Naive thymus-derived CD4-positive, alpha-beta T cell (primary cell): ENCODE measurements around the gene MRPL41. TPM values are rescaled to one million over a fixed set of nuclear protein-coding genes. Genes with fewer than 3 reads are reported as not detected.
"Not testable (repeated sequence)": the region's sequence is repeated elsewhere in the genome, so short reads cannot be mapped to it uniquely, and the experiment has no call there.

Experiments
- ATAC-seq: fragments of 150-1000 bp; cut with Tn5 transposase; 2 replicates; pipeline ENCODE4 v1.10.0; 2021; ENCODE audit warnings: mild to moderate bottlenecking, moderate library complexity
- CTCF ChIA-PET: fragments of 350-600 bp; sonication (Branson Sonifier 250); formaldehyde crosslinking; loops from one replicate; lab custom pipeline; 2021; ENCODE audit warnings: antibody characterized with exemption; lab: Charles Lee
- POLR2A ChIA-PET: fragments of 350-600 bp; sonication (Branson Sonifier 250); formaldehyde crosslinking; loops from one replicate; lab custom pipeline; 2021; ENCODE audit warnings: antibody characterized with exemption, inconsistent platforms; lab: Charles Lee
- DNase-seq, 9 donors: peaks; one replicate each; pipeline versions ENCODE4 v3.0.0 to v3.0.0-alpha.2; 2020 to 2022; ENCODE audit warnings: mixed read lengths in 1 of 9
- H3K27ac ChIP-seq: one replicate; pipeline ENCODE4 v1.7.0; 2013; ENCODE audit warnings: mild to moderate bottlenecking, low read depth, low read length, moderate library complexity
- H3K27me3 ChIP-seq, 2 donors: one replicate each; pipeline ENCODE4 v1.7.0; 2013; ENCODE audit warnings: low read length in 2 of 2, mild to moderate bottlenecking in 2 of 2, moderate library complexity in 2 of 2; ENCODE audit not compliant: control insufficient read depth in 2 of 2, insufficient read depth in 2 of 2
- H3K36me3 ChIP-seq, 3 experiments: 1 replicate in 2 of 3; 2 replicates in 1 of 3; pipeline ENCODE4 v1.7.0; 2013; ENCODE audit warnings: low read length in 3 of 3, mild to moderate bottlenecking in 3 of 3, moderate library complexity in 1 of 3; ENCODE audit not compliant: insufficient read depth in 3 of 3, control insufficient read depth in 2 of 3
- H3K4me1 ChIP-seq, 2 donors: one replicate each; pipeline ENCODE4 v1.7.0; 2013; ENCODE audit warnings: low read length in 2 of 2, mild to moderate bottlenecking in 2 of 2, moderate library complexity in 1 of 2; ENCODE audit not compliant: control insufficient read depth in 2 of 2, insufficient read depth in 2 of 2
- H3K4me3 ChIP-seq: 2 replicates; pipeline ENCODE4 v1.7.0; 2013; ENCODE audit warnings: mild to moderate bottlenecking, low read length
- H3K9me3 ChIP-seq, 3 experiments: 1 replicate in 2 of 3; 2 replicates in 1 of 3; pipeline ENCODE4 v1.7.0; 2013; ENCODE audit warnings: low read length in 3 of 3; ENCODE audit not compliant: control insufficient read depth in 2 of 3
- H3K27ac Mint-ChIP-seq, 9 donors: one replicate each; pipeline ENCODE4 v1.8.0; 2020 to 2022; ENCODE audit warnings: mixed read lengths in 9 of 9, mild to moderate bottlenecking in 8 of 9, moderate library complexity in 5 of 9, inconsistent platforms in 2 of 9
- H3K27me3 Mint-ChIP-seq, 5 donors: one replicate each; pipeline ENCODE4 v1.8.0; 2021 to 2022; ENCODE audit warnings: mixed read lengths in 5 of 5, mild to moderate bottlenecking in 1 of 5
- H3K36me3 Mint-ChIP-seq, 5 donors: one replicate each; pipeline ENCODE4 v1.8.0; 2020 to 2022; ENCODE audit warnings: mixed read lengths in 5 of 5, mild to moderate bottlenecking in 3 of 5, inconsistent platforms in 1 of 5
- H3K4me1 Mint-ChIP-seq, 7 donors: one replicate each; pipeline ENCODE4 v1.8.0; 2020 to 2022; ENCODE audit warnings: mixed read lengths in 7 of 7, mild to moderate bottlenecking in 3 of 7, inconsistent platforms in 1 of 7
- H3K4me3 Mint-ChIP-seq, 10 donors: one replicate each; pipeline ENCODE4 v1.8.0; 2020 to 2022; ENCODE audit warnings: mild to moderate bottlenecking in 10 of 10, mixed read lengths in 10 of 10, moderate library complexity in 6 of 10, inconsistent platforms in 2 of 10
- H3K9me3 Mint-ChIP-seq, 11 donors: one replicate each; pipeline ENCODE4 v1.8.0; 2020 to 2022; ENCODE audit warnings: mixed read lengths in 11 of 11, mild to moderate bottlenecking in 4 of 11, inconsistent platforms in 1 of 11, moderate library complexity in 1 of 11
- intact Hi-C, 2 donors: fragments of 100-400 bp; cut with micrococcal nuclease; formaldehyde crosslinking; loops; one replicate each; pipeline ENCODE4 v1.15.1; 2023
- polyA plus RNA-seq, 2 donors: library from polyadenylated mRNA; unstranded; fragments of 300-500 nt; fragmentation: Illumina TruSeq; gene quantifications; one replicate each; pipeline ENCODE4 v1.2.3, GENCODE V29; 2021
- total RNA-seq, 6 experiments: library from RNA in 5 of 6; stranded (reverse) in 5 of 6; gene quantifications; 1 replicate in 5 of 6; 2 replicates in 1 of 6; pipeline ENCODE4 v1.2.3 and lab custom pipeline; 2021 to 2026

Gene MRPL41
- total and polyA plus RNA-seq, 7 experiments from 2014 or later, result 36.3 to 102 (median 52.5) TPM

GRCh38 chr9:137531099-137531765 is 20.4 kb upstream of the MRPL41 start:
- ChIA-PET POLR2A (interaction anchor here (1.1 kb wide), 1 partner anchor 275 kb away, joined by 3 read pairs; no protein-coding TSS in a partner anchor), CTCF (interaction anchor here (0.9 to 1.5 kb wide), 2 partner anchors 109 to 245 kb away, joined by 3 to 8 read pairs; partner anchors contain the start of genes EXD3 and NOXA1)
- peaks cover 0 to 5% (median under 1%) of the 10 kb centered on the region in 5 donors for H3K36me3 Mint-ChIP-seq
- H3K4me1 Mint-ChIP-seq, result peaks cover 12 to 25% (median 14%) of the 10 kb centered on the region in 7 donors
- no peaks in the 10 kb centered on the region for H3K36me3 ChIP-seq
- intact Hi-C loops, result loop anchor here in 1 of 2 donors (10.0 kb wide), 1 partner anchor 226 kb away; the partner anchor contains the start of gene NRARP
- no peak overlapping the region for H3K27ac ChIP-seq
- peak overlapping the region in 1 of 9 donors; percentile 30 for H3K27ac Mint-ChIP-seq
- DNase-seq (no peak), ATAC-seq (no peak)
- H3K4me1 ChIP-seq, result peaks cover 6 to 12% of the 10 kb centered on the region in 2 donors
- peaks cover 0 to 10% (median 0%) of the 10 kb centered on the region in 5 donors for H3K27me3 Mint-ChIP-seq
- H3K9me3 ChIP-seq, result peaks cover 0 to 1% (median 0%) of the 10 kb centered on the region in 3 experiments
- H3K9me3 Mint-ChIP-seq, result peaks cover 0 to 5% (median 0%) of the 10 kb centered on the region in 11 donors
- H3K4me3 Mint-ChIP-seq, result no peak overlapping the region
- H3K27me3 ChIP-seq, result no peaks in the 10 kb centered on the region
- H3K4me3 ChIP-seq, result no peak overlapping the region

- H3K27ac ChIP-seq, POLR2A ChIA-PET, H3K36me3 ChIP-seq, ATAC-seq, H3K27me3 Mint-ChIP-seq, H3K27ac Mint-ChIP-seq, DNase-seq, H3K4me3 ChIP-seq, CTCF ChIA-PET, H3K4me3 Mint-ChIP-seq, H3K9me3 ChIP-seq, H3K27me3 ChIP-seq: not testable (repeated sequence)
- H3K36me3 Mint-ChIP-seq, result peaks cover 0 to 17% (median 9%) of the 10 kb centered on the region in 5 donors
- peaks cover 16 to 39% (median 29%) of the 10 kb centered on the region in 7 donors for H3K4me1 Mint-ChIP-seq
- intact Hi-C loops, result loop anchor here in 1 of 2 donors (10.0 kb wide), 1 partner anchor 228 kb away; the partner anchor contains the start of gene NRARP
- H3K9me3 Mint-ChIP-seq, result peaks cover 0 to 12% (median 0%) of the 10 kb centered on the region in 11 donors
- peaks cover 11 to 28% of the 10 kb centered on the region in 2 donors for H3K4me1 ChIP-seq
These were observed 18.7 kb upstream of the MRPL41 start for GRCh38 chr9:137532891-137533468.

GRCh38 chr9:137534256-137535119 is 17.2 kb upstream of the MRPL41 start:
- intact Hi-C loops, result loop anchor here (1.0 to 10.0 kb wide), 2 partner anchors 44 to 230 kb away; partner anchors contain the start of genes DPH7 (in 1 of the 2) and NRARP (in 1 of the 2)
- no peak overlapping the region for H3K27ac ChIP-seq
- peak overlapping the region in 5 of 10 donors; percentile 5 to 41 (median 11) for H3K4me3 Mint-ChIP-seq
- no peaks in the 10 kb centered on the region for H3K36me3 ChIP-seq
- peaks cover 16 to 39% (median 29%) of the 10 kb centered on the region in 7 donors for H3K4me1 Mint-ChIP-seq
- POLR2A ChIA-PET, result interaction anchor here (0.6 to 1.1 kb wide), 4 partner anchors 16 to 112 kb away, joined by 3 to 6 read pairs (median 4); partner anchors contain the start of genes EXD3, MRPL41, NOXA1 and PNPLA7
- DNase-seq (peak in 5 of 9 donors; percentile 15 to 38 (median 33)), ATAC-seq (peak; percentile 64)
- CTCF ChIA-PET, result interaction anchor here (0.6 to 1.4 kb wide), 5 partner anchors 10 to 138 kb away, joined by 3 to 12 read pairs (median 3); partner anchors contain the start of genes EXD3 and NOXA1
- peaks cover 11 to 28% of the 10 kb centered on the region in 2 donors for H3K4me1 ChIP-seq
- no peak overlapping the region for H3K4me3 ChIP-seq
- H3K27me3 Mint-ChIP-seq, result no peaks in the 10 kb centered on the region
- H3K36me3 Mint-ChIP-seq, result peaks cover 0 to 17% (median 9%) of the 10 kb centered on the region in 5 donors
- no peaks in the 10 kb centered on the region for H3K27me3 ChIP-seq
- H3K9me3 Mint-ChIP-seq, result peaks cover 0 to 12% (median 0%) of the 10 kb centered on the region in 11 donors
- H3K27ac Mint-ChIP-seq, result peak overlapping the region in 6 of 9 donors; percentile 21 to 86 (median 46)
- peaks cover 0 to 8% (median 0%) of the 10 kb centered on the region in 3 experiments for H3K9me3 ChIP-seq

GRCh38 chr9:137535120-137535428 is 16.6 kb upstream of the MRPL41 start:
- ATAC-seq, result no peak
- CTCF ChIA-PET, result interaction anchor here (1.0 to 1.4 kb wide), 4 partner anchors 10 to 112 kb away, joined by 3 to 12 read pairs (median 4); partner anchors contain the start of genes EXD3 and NOXA1
- POLR2A ChIA-PET, result interaction anchor here (0.6 to 1.1 kb wide), 4 partner anchors 16 to 112 kb away, joined by 3 to 6 read pairs (median 4); partner anchors contain the start of genes EXD3, MRPL41, NOXA1 and PNPLA7
- no peaks in the 10 kb centered on the region for H3K27me3 Mint-ChIP-seq
- peaks cover 11 to 28% of the 10 kb centered on the region in 2 donors for H3K4me1 ChIP-seq
- intact Hi-C loops, result loop anchor here (1.0 to 10.0 kb wide), 2 partner anchors 43 to 230 kb away; partner anchors contain the start of genes DPH7 (in 1 of the 2) and NRARP (in 1 of the 2)
- H3K9me3 Mint-ChIP-seq, result peaks cover 0 to 12% (median 0%) of the 10 kb centered on the region in 11 donors
- no peak overlapping the region for H3K4me3 ChIP-seq
- H3K4me3 Mint-ChIP-seq, result peak overlapping the region in 3 of 10 donors; percentile 5 to 11 (median 10)
- peaks cover 0 to 8% (median 0%) of the 10 kb centered on the region in 3 experiments for H3K9me3 ChIP-seq
- H3K36me3 ChIP-seq, result no peaks in the 10 kb centered on the region
- H3K4me1 Mint-ChIP-seq, result peaks cover 16 to 39% (median 29%) of the 10 kb centered on the region in 7 donors
- peak overlapping the region in 7 of 9 donors; percentile 21 to 86 (median 38) for H3K27ac Mint-ChIP-seq
- DNase-seq, result no peak
- H3K36me3 Mint-ChIP-seq, result peaks cover 0 to 17% (median 9%) of the 10 kb centered on the region in 5 donors
- no peaks in the 10 kb centered on the region for H3K27me3 ChIP-seq
- H3K27ac ChIP-seq, result no peak overlapping the region

- Histone ChIP-seq H3K27ac (peak overlapping the region; percentile 25), H3K4me1 (peaks cover 11 to 28% of the 10 kb centered on the region in 2 donors), H3K4me3 (peak overlapping the region; percentile 13)
- H3K36me3 ChIP-seq, H3K27me3 ChIP-seq, ATAC-seq, H3K9me3 ChIP-seq, H3K27me3 Mint-ChIP-seq: not testable (repeated sequence)
- Mint-ChIP-seq H3K4me1 (peaks cover 16 to 31% (median 29%) of the 10 kb centered on the region in 7 donors), H3K27ac (peak overlapping the region; percentile 60 to 89 (median 74)), H3K36me3 (peaks cover 0 to 17% (median 9%) of the 10 kb centered on the region in 5 donors), H3K4me3 (peak overlapping the region in 6 of 10 donors; percentile 16 to 46 (median 36)), H3K9me3 (peaks cover 0 to 12% (median 0%) of the 10 kb centered on the region in 11 donors)
- DNase-seq, result peak in 3 of 9 donors; percentile 15 to 28 (median 23)
- ChIA-PET POLR2A (interaction anchor here (0.6 to 2.0 kb wide), 2 partner anchors 43 to 405 kb away, joined by 4 to 5 read pairs; partner anchors contain the start of gene DPH7), CTCF (interaction anchor here (0.6 kb wide), 3 partner anchors 110 to 1034 kb away, joined by 3 read pairs; no protein-coding TSS in a partner anchor)
- intact Hi-C loops, result loop anchor here in 1 of 2 donors (10.0 kb wide), 1 partner anchor 232 kb away; the partner anchor contains the start of gene NRARP
These were observed 15.0 kb upstream of the MRPL41 start for GRCh38 chr9:137536594-137537131.
